Pulmonary artery endothelial cell (primary cell): Measurements from ENCODE around the gene CILP2. TPM values are rescaled to one million over a fixed set of nuclear protein-coding genes. Genes with fewer than 3 reads are reported as not detected.

Experiments
- total RNA-seq: library from RNA; depleted of rRNA; stranded (reverse); fragments of >200 nt; gene quantifications from 2 replicates; pipeline ENCODE4 v1.2.3, GENCODE V29; 2014

The CILP2 gene
- total RNA-seq, 1 donor from 2014 or later = not detected

Other genes with a start within 250 kb of the CILP2 start
- 23.9 and 28.7 TPM in 2 replicates for gene SUGP1, start 217.8 kb upstream of the CILP2 start, total RNA-seq
- gene MAU2, start 217.4 kb upstream of the CILP2 start, total RNA-seq = 23.7 and 29.1 TPM in 2 replicates
- gene GATAD2A, start 132.6 kb upstream of the CILP2 start, total RNA-seq = 67.4 and 72.9 TPM in 2 replicates
- 0.79 and 1.3 TPM in 2 replicates for gene TSSK6, start 22.7 kb upstream of the CILP2 start, total RNA-seq
- 152 and 173 TPM in 2 replicates for gene NDUFA13, start 22.0 kb upstream of the CILP2 start, total RNA-seq
- 0.13 and 0.28 TPM in 2 replicates for gene YJEFN3, start 9.4 kb upstream of the CILP2 start, total RNA-seq
- gene PBX4, start 80.4 kb downstream of the CILP2 start, total RNA-seq = 0.07 TPM in 2 replicates
- 0.33 and 0.53 TPM in 2 replicates for gene LPAR2, start 90.0 kb downstream of the CILP2 start, total RNA-seq
- gene GMIP, start 105.4 kb downstream of the CILP2 start, total RNA-seq = 7.2 and 9.2 TPM in 2 replicates
- gene ATP13A1, start 125.4 kb downstream of the CILP2 start, total RNA-seq = 21.9 and 26.6 TPM in 2 replicates
- gene ZNF101, start 130.6 kb downstream of the CILP2 start, total RNA-seq = 11.0 and 15.7 TPM in 2 replicates
- gene ZNF14, start 194.8 kb downstream of the CILP2 start, total RNA-seq = 3.7 and 5.2 TPM in 2 replicates